Gastroesophageal sphincter (tissue), 4 donors: ENCODE results near the gene CYTH1. TPM values are rescaled to one million over a fixed set of nuclear protein-coding genes. Genes with fewer than 3 reads are reported as not detected.

ENCODE experiments used
- ATAC-seq: fragments of 150-250 bp; one replicate; pipeline ENCODE4 v1.9.1; 2016; ENCODE audit warnings: mild to moderate bottlenecking, moderate library complexity
- H3K27ac ChIP-seq, 4 donors: fragments of 200-600 bp; sonication (generic) in 3 of 4; 1 replicate in 3 of 4; 2 replicates in 1 of 4; pipeline ENCODE4 v1.5.1; 2016 to 2019
- H3K27me3 ChIP-seq: fragments of 200-600 bp; sonication (generic); one replicate; pipeline ENCODE4 v1.5.1; 2019
- H3K36me3 ChIP-seq, 2 donors: fragments of 200-600 bp; sonication (generic); one replicate each; pipeline ENCODE4 v1.5.1; 2019; ENCODE audit warnings: control low read depth in 1 of 2
- H3K4me1 ChIP-seq, 3 donors: fragments of 200-600 bp; sonication (generic); 1 replicate in 2 of 3; 2 replicates in 1 of 3; pipeline ENCODE4 v1.5.1; 2016 to 2019; ENCODE audit warnings: control low read depth in 2 of 3
- H3K4me3 ChIP-seq, 2 donors: fragments of 200-600 bp; sonication (generic); one replicate each; pipeline ENCODE4 v1.5.1; 2019; ENCODE audit warnings: mild to moderate bottlenecking in 1 of 2, moderate library complexity in 1 of 2
- H3K9me3 ChIP-seq, 3 donors: fragments of 200-600 bp; sonication (generic); one replicate each; pipeline ENCODE4 v1.5.1; 2017 to 2019; ENCODE audit warnings: control low read depth in 2 of 3
- CTCF ChIP-seq, 4 experiments: fragments of 200-600 bp in 2 of 4; fragments of 450-650 bp in 2 of 4; sonication (generic) in 1 of 4; IDR thresholded peaks; one replicate each; pipeline ENCODE4 v1.5.1; 2017 to 2019; ENCODE audit warnings: antibody characterized with exemption in 4 of 4, mild to moderate bottlenecking in 2 of 4, moderate library complexity in 2 of 4
- EP300 ChIP-seq: sonication (generic); formaldehyde crosslinking; IDR thresholded peaks from one replicate; pipeline ENCODE4 v1.6.1; 2017; ENCODE audit warnings: antibody characterized with exemption, mild to moderate bottlenecking
- POLR2A ChIP-seq, 2 donors: fragments of 450-650 bp; IDR thresholded peaks; one replicate each; pipeline ENCODE4 v1.6.1; 2017; ENCODE audit warnings: antibody characterized with exemption in 2 of 2, mild to moderate bottlenecking in 2 of 2, moderate library complexity in 1 of 2
- POLR2AphosphoS5 ChIP-seq: sonication (generic); formaldehyde crosslinking; IDR thresholded peaks from one replicate; pipeline ENCODE4 v1.6.1; 2017; ENCODE audit warnings: antibody characterized with exemption
- WGBS, 2 donors: methylation state at CpG; one replicate each; pipeline ENCODE4 v1.1.5; 2018; ENCODE audit warnings: low coverage in 1 of 2; 5-methylcytosine and 5-hydroxymethylcytosine counted together
- small RNA-seq, 4 donors: library from RNA; depleted of rRNA; stranded (forward); fragments of <200 nt; gene quantifications; one replicate each; pipeline ENCODE3, GENCODE V24; 2016
- total RNA-seq, 4 donors: library from RNA; depleted of rRNA; stranded (reverse); fragments of >200 nt; gene quantifications; one replicate each; pipeline ENCODE4 v1.1.0, GENCODE V29; 2016

The CYTH1 gene
- total RNA-seq, 4 donors from 2014 or later: 26.9 to 38.0 (median 31.0) TPM

DNA sequence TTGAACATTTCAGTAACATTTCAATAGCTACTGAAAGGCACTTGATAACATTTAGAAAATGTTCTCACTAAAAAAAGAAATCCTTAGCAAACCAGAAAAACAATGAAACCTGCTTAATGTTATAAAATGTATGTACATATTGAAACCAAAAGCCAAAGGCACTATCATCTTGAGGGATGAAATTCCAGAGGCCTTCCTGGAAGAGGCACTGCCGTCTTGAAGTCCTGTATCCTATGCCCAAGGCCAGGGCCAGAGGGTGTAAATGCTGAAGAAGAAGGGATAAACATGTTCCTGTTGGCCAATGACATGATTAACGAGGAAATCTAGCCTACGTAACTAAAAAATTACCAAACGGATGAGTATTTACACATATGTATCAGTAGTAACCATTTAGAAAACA lies 147.9 kb downstream of the CYTH1 start:
- TF ChIP-seq POLR2AphosphoS5 (no peak), EP300 (no peak), POLR2A (IDR thresholded peaks at IDR 0.05) (no peak), CTCF (IDR thresholded peaks at IDR 0.05) (no peak)
- WGBS, 2 donors: 81 to 88% methylated on average over 4 of the region's 4 CpGs
- ATAC-seq: no peak

DNA sequence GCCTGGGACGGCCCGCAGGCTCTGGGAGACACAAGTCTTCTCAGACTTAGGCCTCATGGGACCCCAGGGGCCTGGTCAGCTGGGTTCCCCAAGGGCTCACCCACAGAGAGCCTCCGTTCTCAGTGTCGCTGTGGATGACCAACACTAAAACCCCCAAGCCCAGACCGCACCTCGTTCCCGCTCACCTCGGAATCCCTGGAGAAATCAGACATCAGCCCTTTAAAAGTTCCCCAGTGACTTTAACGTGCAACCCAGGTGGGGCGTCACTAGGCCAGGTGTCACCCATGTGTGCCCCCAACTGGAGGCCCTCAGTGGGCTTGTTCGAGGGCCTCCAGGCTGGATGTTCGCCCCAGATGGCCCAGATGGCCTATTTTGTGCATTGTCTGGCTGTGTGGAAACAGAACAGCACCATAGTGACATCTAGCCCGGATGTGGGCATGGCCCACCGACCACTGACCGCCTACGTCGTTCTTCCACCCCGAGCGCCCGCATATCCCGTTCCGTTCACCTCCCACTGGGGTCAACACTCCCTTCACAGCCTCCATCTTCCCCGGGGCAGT lies 152.6 kb downstream of the CYTH1 start:
- TF ChIP-seq POLR2A (IDR thresholded peaks at IDR 0.05) (no peak), POLR2AphosphoS5 (no peak), CTCF (IDR thresholded peaks at IDR 0.05) (no peak), EP300 (no peak)
- H3K9me3 ChIP-seq: no peaks in the 10 kb centered on the region
- ATAC-seq: no peak
- no peak overlapping the region for H3K4me3 ChIP-seq
- H3K36me3 ChIP-seq: no peaks in the 10 kb centered on the region
- H3K27me3 ChIP-seq: no peaks in the 10 kb centered on the region
- H3K4me1 ChIP-seq: no peaks in the 10 kb centered on the region
- 94 to 96% methylated on average over 3 to 13 of the region's 23 CpGs for WGBS, 2 donors
- H3K27ac ChIP-seq: no peak overlapping the region

More for the DNA sequence above, 147.9 kb downstream of the CYTH1 start:
- H3K27me3 ChIP-seq: no peaks in the 10 kb centered on the region
- no peaks in the 10 kb centered on the region for H3K36me3 ChIP-seq
- no peak overlapping the region for H3K4me3 ChIP-seq
- H3K9me3 ChIP-seq: no peaks in the 10 kb centered on the region
- H3K27ac ChIP-seq: no peak overlapping the region
- H3K4me1 ChIP-seq: no peaks in the 10 kb centered on the region

GRCh38 chr17:78628547-78629435 lies 153.3 kb downstream of the CYTH1 start:
- TF ChIP-seq CTCF (IDR thresholded peaks at IDR 0.05): no peak
- TF ChIP-seq EP300: no peak
- TF ChIP-seq POLR2AphosphoS5: no peak
- TF ChIP-seq POLR2A (IDR thresholded peaks at IDR 0.05): no peak
- no peak for ATAC-seq
- no peaks in the 10 kb centered on the region for H3K36me3 ChIP-seq
- no peaks in the 10 kb centered on the region for H3K4me1 ChIP-seq
- no peak overlapping the region for H3K27ac ChIP-seq
- H3K9me3 ChIP-seq: no peaks in the 10 kb centered on the region
- 80 to 100% methylated on average over 1 of the region's 30 CpGs for WGBS, 2 donors
- H3K4me3 ChIP-seq: no peak overlapping the region
- H3K27me3 ChIP-seq: no peaks in the 10 kb centered on the region

GRCh38 chr17:78624324-78625151 lies 157.5 kb downstream of the CYTH1 start:
- H3K4me3 ChIP-seq: no peak overlapping the region
- H3K36me3 ChIP-seq: no peaks in the 10 kb centered on the region
- peaks cover 0 to 6% (median 0%) of the 10 kb centered on the region in 3 donors for H3K9me3 ChIP-seq
- WGBS, 2 donors: 79 to 81% methylated on average over 12 to 14 of the region's 14 CpGs
- H3K27ac ChIP-seq: no peak overlapping the region
- no peaks in the 10 kb centered on the region for H3K4me1 ChIP-seq
- no peak for ATAC-seq
- TF ChIP-seq EP300: no peak
- no peak for TF ChIP-seq CTCF (IDR thresholded peaks at IDR 0.05)
- no peak for TF ChIP-seq POLR2A (IDR thresholded peaks at IDR 0.05)
- TF ChIP-seq POLR2AphosphoS5: no peak
- H3K27me3 ChIP-seq: no peaks in the 10 kb centered on the region

Small RNA genes lying within 50 kb of the gene (small RNA-seq; reads per million reads assigned to genes)
- gene RNU6-638P: 0 reads per million in 4 donors

Other genes starting within 250 kb of the CYTH1 start
- gene DNAH17, start 204.9 kb downstream of the CYTH1 start, total RNA-seq: under 1 TPM in 1 of 4 donors, not detected in 3; 0.15 TPM
- 10 to 100 TPM; 26.6 to 44.0 (median 34.6) TPM for gene USP36, start 58.5 kb upstream of the CYTH1 start, total RNA-seq
- 1 to 10 TPM; 1.6 to 9.0 (median 3.8) TPM for gene CEP295NL, start 120.9 kb upstream of the CYTH1 start, total RNA-seq
- gene TIMP2, start 143.1 kb upstream of the CYTH1 start, total RNA-seq: 100 to 1,000 TPM; 172 to 315 (median 211) TPM
- 100 to 1,000 TPM; 101 to 260 (median 166) TPM for gene LGALS3BP, start 197.7 kb upstream of the CYTH1 start, total RNA-seq
- gene CANT1, start 227.5 kb upstream of the CYTH1 start, total RNA-seq: 10 to 100 TPM; 11.2 to 30.1 (median 21.6) TPM
- gene C1QTNF1, start 241.9 kb upstream of the CYTH1 start, total RNA-seq: 10 to 100 TPM; 50.8 to 76.5 (median 72.3) TPM